ENCODE data around the gene MAMLD1.

DNA sequence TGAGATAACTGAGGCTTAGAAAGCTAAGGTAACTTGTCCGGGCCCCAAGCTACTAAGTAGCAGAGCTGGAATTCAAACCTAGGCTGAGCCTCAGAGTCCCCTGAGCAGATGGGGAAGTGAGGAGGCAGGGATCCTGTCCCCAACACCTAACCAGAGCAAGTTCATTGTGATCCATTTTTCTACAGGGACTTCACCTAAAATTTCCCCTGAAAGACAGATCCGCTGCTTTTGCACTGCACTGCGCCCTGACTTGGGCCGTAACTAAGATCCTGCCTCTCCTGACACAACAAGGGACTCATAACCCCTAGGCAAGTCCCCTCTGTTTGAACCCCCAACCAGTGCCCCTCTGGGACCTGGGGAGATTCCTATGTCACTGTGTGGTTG is 179.7 kb downstream of the MAMLD1 start:
- TF ChIP-seq, protein P1, sequence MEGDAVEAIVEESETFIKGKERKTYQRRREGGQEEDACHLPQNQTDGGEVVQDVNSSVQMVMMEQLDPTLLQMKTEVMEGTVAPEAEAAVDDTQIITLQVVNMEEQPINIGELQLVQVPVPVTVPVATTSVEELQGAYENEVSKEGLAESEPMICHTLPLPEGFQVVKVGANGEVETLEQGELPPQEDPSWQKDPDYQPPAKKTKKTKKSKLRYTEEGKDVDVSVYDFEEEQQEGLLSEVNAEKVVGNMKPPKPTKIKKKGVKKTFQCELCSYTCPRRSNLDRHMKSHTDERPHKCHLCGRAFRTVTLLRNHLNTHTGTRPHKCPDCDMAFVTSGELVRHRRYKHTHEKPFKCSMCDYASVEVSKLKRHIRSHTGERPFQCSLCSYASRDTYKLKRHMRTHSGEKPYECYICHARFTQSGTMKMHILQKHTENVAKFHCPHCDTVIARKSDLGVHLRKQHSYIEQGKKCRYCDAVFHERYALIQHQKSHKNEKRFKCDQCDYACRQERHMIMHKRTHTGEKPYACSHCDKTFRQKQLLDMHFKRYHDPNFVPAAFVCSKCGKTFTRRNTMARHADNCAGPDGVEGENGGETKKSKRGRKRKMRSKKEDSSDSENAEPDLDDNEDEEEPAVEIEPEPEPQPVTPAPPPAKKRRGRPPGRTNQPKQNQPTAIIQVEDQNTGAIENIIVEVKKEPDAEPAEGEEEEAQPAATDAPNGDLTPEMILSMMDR (conservative IDR thresholded peaks at IDR 0.05; ENCODE audit: low read depth, low read length) = no peak
- no peak for TF ChIP-seq EZH2 (IDR thresholded peaks at IDR 0.05; ENCODE audit: borderline replicate concordance, low read depth, low read length, poor library complexity, severe bottlenecking)
